SH-SY5Y (cell line): ENCODE results near the gene GABARAPL2.

Source experiments
- GATA2 ChIP-seq: IDR thresholded peaks from 2 replicates; pipeline ENCODE4 v1.6.1; 2011; ENCODE audit warnings: mild to moderate bottlenecking, low read depth, low read length
- GATA3 ChIP-seq: IDR thresholded peaks from 2 replicates; pipeline ENCODE4 v1.6.1; 2011; ENCODE audit warnings: low read depth, mild to moderate bottlenecking, low read length, moderate library complexity

DNA sequence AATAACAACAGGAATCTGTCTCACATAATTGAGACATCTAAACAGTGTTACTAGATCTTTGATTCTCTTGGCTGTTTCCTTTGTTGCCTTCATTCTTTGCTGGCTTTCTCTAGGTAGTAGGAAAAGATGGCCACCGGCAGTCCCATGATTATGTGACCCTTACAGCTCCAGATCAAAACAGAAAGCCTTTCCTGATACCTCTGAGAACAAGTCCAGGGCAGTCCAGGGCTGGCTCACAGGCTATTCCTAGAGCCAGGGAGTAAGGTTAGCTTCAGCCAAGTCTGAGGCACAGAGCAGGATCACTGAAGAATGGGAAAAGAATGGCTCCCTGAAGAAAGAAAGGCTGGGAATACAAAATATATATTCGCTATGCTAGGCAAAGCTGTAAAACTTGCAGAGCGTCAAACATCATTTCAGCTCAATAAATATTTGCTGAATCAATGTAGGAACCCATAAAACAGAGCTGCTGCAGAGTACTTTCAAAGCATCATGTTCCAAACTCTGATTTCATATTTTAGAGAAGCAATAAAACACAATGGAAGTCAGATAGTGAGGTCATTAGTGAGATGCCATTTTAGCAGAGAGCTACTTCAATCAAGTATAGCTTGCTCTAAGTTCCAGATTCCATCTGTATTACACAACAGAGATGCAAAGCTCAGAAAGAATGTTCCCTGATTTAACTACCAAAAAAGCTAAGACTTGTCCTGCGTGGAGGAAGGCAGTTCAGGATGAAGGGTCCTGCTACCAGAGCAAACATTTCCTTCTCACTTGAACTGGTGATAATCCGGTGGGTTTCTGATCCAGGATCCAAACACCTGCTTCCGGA, 33.5 kb downstream of the GABARAPL2 start:
- TF ChIP-seq GATA2 (no peak), GATA3 (no peak)
